Aorta (tissue), 5 donors: Measurements from ENCODE around the gene OAF. TPM values are rescaled to one million over a fixed set of nuclear protein-coding genes. Genes with fewer than 3 reads are reported as not detected.

Experiments used
- ATAC-seq: fragments of 200-7000 bp; cut with Tn5 transposase; one replicate; pipeline ENCODE4 v1.9.1; 2022; ENCODE audit warnings: moderate library complexity; ENCODE audit not compliant: low FRiP score
- DNase-seq, 2 donors: peaks; one replicate each; pipeline ENCODE4 v3.0.0-alpha.2; 2020
- H3K27ac ChIP-seq, 2 donors: one replicate each; pipeline ENCODE4 v1.5.1; 2013; ENCODE audit warnings: low read length in 2 of 2, mild to moderate bottlenecking in 2 of 2, moderate library complexity in 2 of 2, control low read depth in 1 of 2, inconsistent platforms in 1 of 2, low read depth in 1 of 2
- H3K27me3 ChIP-seq, 2 donors: one replicate each; pipeline ENCODE4 v1.6.1; 2013; ENCODE audit warnings: control low read depth in 1 of 2, low read length in 1 of 2, mild to moderate bottlenecking in 1 of 2, moderate library complexity in 1 of 2; ENCODE audit not compliant: insufficient read depth in 2 of 2, control insufficient read depth in 1 of 2
- H3K36me3 ChIP-seq, 2 donors: one replicate each; pipeline ENCODE4 v1.6.1; 2013; ENCODE audit warnings: control low read depth in 1 of 2, low read length in 1 of 2, mild to moderate bottlenecking in 1 of 2; ENCODE audit not compliant: insufficient read depth in 2 of 2, control insufficient read depth in 1 of 2
- H3K4me1 ChIP-seq, 2 donors: one replicate each; pipeline ENCODE4 v1.6.1; 2013; ENCODE audit warnings: low read length in 2 of 2, control low read depth in 1 of 2, mild to moderate bottlenecking in 1 of 2, moderate library complexity in 1 of 2; ENCODE audit not compliant: insufficient read depth in 2 of 2, control insufficient read depth in 1 of 2
- H3K4me3 ChIP-seq, 2 donors: one replicate each; pipeline ENCODE4 v1.5.1; 2013; ENCODE audit warnings: low read length in 2 of 2, control low read depth in 1 of 2, mild to moderate bottlenecking in 1 of 2
- H3K9me3 ChIP-seq: one replicate; pipeline ENCODE4 v1.6.1; 2013; ENCODE audit warnings: mild to moderate bottlenecking, low read length; ENCODE audit not compliant: control insufficient read depth
- WGBS, 2 donors: extraction: QIAGEN DNeasy Blood & Tissue Kit; methylation state at CpG; one replicate each; pipeline ENCODE4 v1.1.7; 2013; 5-methylcytosine and 5-hydroxymethylcytosine counted together
- intact Hi-C, 2 donors: fragments of 100-400 bp; cut with DNase I; formaldehyde crosslinking; loops; one replicate each; pipeline versions ENCODE4 v1.14.2 to v1.15.0; 2022
- polyA plus RNA-seq, 2 donors: library from polyadenylated mRNA; stranded (reverse); fragments of 200-250 nt; gene quantifications; one replicate each; pipeline ENCODE4 v1.2.3, GENCODE V29; 2013
- total RNA-seq, 2 donors: library from RNA; stranded (reverse); fragmentation: NEBNext Ultra II Directional; extraction: Animal tissue kit (Norgen Biotek cat#: 25700); gene quantifications; one replicate each; pipeline ENCODE4 v1.2.1, GENCODE V29; 2021
- donor health status: healthy with polysubstance abuse.
- donor health status: Bipolar disorder and iron deficiency.
- donor health status: DM: no; HTN: no; CAD: no.
- donor health status: DM: no; HTN: no; CAD: no.
- donor health status: DM: yes; HTN: yes; CAD: no.

OAF gene
- total and polyA plus RNA-seq, 4 donors, result 4.8 to 79.1 (median 16.5) TPM

GRCh38 chr11:120221115-120221752, 10.4 kb downstream of the OAF start:
- intact Hi-C loops, result no loop called here
- no peak overlapping the region for H3K4me3 ChIP-seq
- 91 to 93% methylated on average over 1 of the region's 1 CpG for WGBS, 2 donors
- H3K27ac ChIP-seq, result no peak overlapping the region
- H3K9me3 ChIP-seq, result no peaks in the 10 kb centered on the region
- no peaks in the 10 kb centered on the region for H3K36me3 ChIP-seq
- H3K27me3 ChIP-seq, result no peaks in the 10 kb centered on the region
- ATAC-seq, result no peak
- no peak for DNase-seq
- no peaks in the 10 kb centered on the region for H3K4me1 ChIP-seq

- H3K9me3 ChIP-seq, result no peaks in the 10 kb centered on the region
- H3K4me1 ChIP-seq, result no peaks in the 10 kb centered on the region
- 90 to 94% methylated on average over 8 of the region's 8 CpGs for WGBS, 2 donors
- no peak overlapping the region for H3K27ac ChIP-seq
- H3K27me3 ChIP-seq, result no peaks in the 10 kb centered on the region
- DNase-seq (no peak), ATAC-seq (no peak)
- H3K4me3 ChIP-seq, result no peak overlapping the region
- H3K36me3 ChIP-seq, result no peaks in the 10 kb centered on the region
- intact Hi-C loops, result no loop called here
These were observed 12.1 kb downstream of the OAF start for GRCh38 chr11:120222916-120223315.

DNA sequence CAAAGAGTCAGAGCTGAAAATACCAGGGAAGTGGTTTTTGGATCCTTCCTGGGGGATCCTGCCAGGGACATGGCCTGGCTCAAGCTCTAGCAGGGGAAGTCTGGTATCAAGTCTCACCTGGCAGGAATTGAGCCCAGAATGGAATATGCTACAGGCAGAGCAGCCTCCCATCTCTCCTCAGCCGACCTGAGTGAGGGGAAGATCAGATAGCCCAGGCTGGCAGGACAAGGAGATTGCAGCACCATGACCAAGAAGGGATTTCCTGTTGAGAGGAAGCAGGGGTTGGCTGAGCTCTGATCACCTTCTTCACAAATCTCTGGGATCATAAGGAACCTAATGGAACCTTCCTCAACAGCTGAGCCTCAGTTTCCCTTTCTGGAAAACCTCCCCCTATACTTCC, 13.0 kb downstream of the OAF start:
- intact Hi-C loops, result no loop called here
- Histone ChIP-seq H3K27me3 (no peaks in the 10 kb centered on the region), H3K4me3 (no peak overlapping the region), H3K36me3 (no peaks in the 10 kb centered on the region), H3K27ac (no peak overlapping the region), H3K4me1 (no peaks in the 10 kb centered on the region), H3K9me3 (no peaks in the 10 kb centered on the region)
- ATAC-seq (no peak), DNase-seq (no peak)
- 42 to 46% methylated on average over 1 of the region's 1 CpG for WGBS, 2 donors

DNA sequence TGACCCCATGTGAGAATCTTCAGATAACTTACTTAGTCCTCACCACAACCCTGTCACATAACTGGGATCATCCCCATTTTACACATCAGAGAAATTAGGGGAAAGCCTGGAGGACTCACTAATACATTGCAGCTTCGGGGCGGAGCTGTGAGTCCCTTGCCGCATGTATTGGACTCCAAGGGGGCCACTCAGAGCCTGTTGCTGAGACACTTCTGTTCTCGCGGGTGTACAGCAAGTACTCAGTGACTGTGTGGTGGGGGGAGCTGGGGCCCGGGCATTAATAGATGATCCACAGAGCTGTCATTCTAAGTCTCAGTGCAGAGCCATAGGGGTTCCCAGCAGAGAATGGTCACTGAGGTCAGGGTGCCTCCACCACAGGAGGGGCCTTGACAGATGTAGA, 13.5 kb downstream of the OAF start:
- 91 to 93% methylated on average over 6 of the region's 6 CpGs for WGBS, 2 donors
- H3K27ac ChIP-seq, result no peak overlapping the region

GRCh38 chr11:120224972-120225909, 14.4 kb downstream of the OAF start:
- no peak for DNase-seq
- 84 to 87% methylated on average over 21 to 22 of the region's 22 CpGs for WGBS, 2 donors
- Histone ChIP-seq H3K27me3 (no peaks in the 10 kb centered on the region), H3K9me3 (no peaks in the 10 kb centered on the region), H3K27ac (no peak overlapping the region), H3K36me3 (no peaks in the 10 kb centered on the region), H3K4me3 (no peak overlapping the region), H3K4me1 (no peaks in the 10 kb centered on the region)
- intact Hi-C loops, result loop anchor here in 1 of 2 donors (5.0 kb wide), 1 partner anchor 53 kb away; no protein-coding TSS in a partner anchor
- peak; percentile 20 for ATAC-seq

More for the DNA sequence above, 13.5 kb downstream of the OAF start:
- Histone ChIP-seq H3K27me3 (no peaks in the 10 kb centered on the region), H3K4me3 (no peak overlapping the region), H3K9me3 (no peaks in the 10 kb centered on the region), H3K36me3 (no peaks in the 10 kb centered on the region), H3K4me1 (no peaks in the 10 kb centered on the region)
- intact Hi-C loops, result no loop called here
- DNase-seq (no peak), ATAC-seq (no peak)

DNA sequence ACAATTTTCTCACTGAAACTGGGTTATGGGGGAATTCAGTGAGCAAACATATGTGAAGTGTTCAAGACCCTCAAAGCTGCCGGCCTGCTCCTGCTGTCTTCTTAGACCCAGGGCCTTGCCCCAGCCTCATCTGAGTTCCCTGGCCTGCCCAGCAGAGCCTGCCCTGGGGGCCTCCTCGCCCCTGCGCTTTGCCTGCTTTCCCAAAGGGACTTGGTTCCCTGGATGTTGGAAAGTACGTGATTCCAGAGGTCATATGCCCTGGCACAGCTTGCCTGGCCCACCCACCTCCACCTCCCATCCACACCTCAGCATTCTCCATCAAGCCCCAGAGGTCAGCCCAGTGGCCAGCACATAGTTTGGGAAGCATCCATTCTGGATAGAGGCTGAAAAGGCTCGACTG, 15.4 kb downstream of the OAF start:
- H3K27ac ChIP-seq, result no peak overlapping the region
- intact Hi-C loops, result loop anchor here in 1 of 2 donors (5.0 kb wide), 1 partner anchor 54 kb away; no protein-coding TSS in a partner anchor
- no peaks in the 10 kb centered on the region for H3K27me3 ChIP-seq
- no peak overlapping the region for H3K4me3 ChIP-seq
- H3K9me3 ChIP-seq, result no peaks in the 10 kb centered on the region
- WGBS, 2 donors, result 87 to 88% methylated on average over 5 of the region's 5 CpGs
- no peak for DNase-seq
- no peaks in the 10 kb centered on the region for H3K4me1 ChIP-seq
- no peak for ATAC-seq
- no peaks in the 10 kb centered on the region for H3K36me3 ChIP-seq

DNA sequence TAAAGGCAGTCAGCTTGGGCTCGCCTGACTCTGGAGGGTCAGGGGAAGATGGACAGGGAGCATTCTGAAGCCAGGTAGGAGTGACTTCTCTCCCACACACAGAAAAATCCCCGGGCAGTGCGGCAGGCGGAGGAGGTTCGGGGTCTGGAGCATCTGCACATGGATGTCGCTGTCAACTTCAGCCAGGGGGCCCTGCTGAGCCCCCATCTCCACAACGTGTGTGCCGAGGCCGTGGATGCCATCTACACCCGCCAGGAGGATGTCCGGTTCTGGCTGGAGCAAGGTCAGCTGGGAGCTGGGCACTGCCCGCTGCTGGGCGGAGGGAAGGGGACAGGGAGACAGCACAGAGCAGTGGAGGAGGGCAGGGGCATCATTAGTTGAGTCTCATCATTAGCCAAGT, 15.9 kb downstream of the OAF start:
- Histone ChIP-seq H3K4me1 (no peaks in the 10 kb centered on the region), H3K27ac (no peak overlapping the region), H3K9me3 (no peaks in the 10 kb centered on the region), H3K4me3 (no peak overlapping the region), H3K36me3 (no peaks in the 10 kb centered on the region), H3K27me3 (no peaks in the 10 kb centered on the region)
- 87 to 88% methylated on average over 13 of the region's 13 CpGs for WGBS, 2 donors
- ATAC-seq (no peak), DNase-seq (no peak)
- intact Hi-C loops, result loop anchor here in 1 of 2 donors (5.0 kb wide), 1 partner anchor 54 kb away; no protein-coding TSS in a partner anchor

- 84 to 91% methylated on average over 5 of the region's 5 CpGs for WGBS, 2 donors
- Histone ChIP-seq H3K9me3 (no peaks in the 10 kb centered on the region), H3K36me3 (no peaks in the 10 kb centered on the region), H3K4me1 (no peaks in the 10 kb centered on the region), H3K27me3 (no peaks in the 10 kb centered on the region), H3K4me3 (no peak overlapping the region), H3K27ac (no peak overlapping the region)
- DNase-seq (no peak), ATAC-seq (no peak)
- intact Hi-C loops, result loop anchor here in 1 of 2 donors (5.0 kb wide), 1 partner anchor 55 kb away; no protein-coding TSS in a partner anchor
These were observed 16.5 kb downstream of the OAF start for GRCh38 chr11:120227228-120227852.
